Chondrocyte (in vitro differentiated cells): Measurements from ENCODE around the gene SAMD5. TPM values are rescaled to one million over a fixed set of nuclear protein-coding genes. Genes with fewer than 3 reads are reported as not detected.
A peak's percentile ranks its signal among the peaks of the same experiment; 100 is the strongest.

Experiments
- DNase-seq: peaks from one replicate; pipeline ENCODE4 v3.0.0; 2021; ENCODE audit warnings: mixed read lengths, low spot score
- H3K27ac Mint-ChIP-seq: one replicate; pipeline ENCODE4 v1.8.0; 2021; ENCODE audit warnings: mild to moderate bottlenecking, moderate library complexity, mixed read lengths; ENCODE audit not compliant: unreplicated experiment
- H3K27me3 Mint-ChIP-seq: 2 replicates; pipeline ENCODE4 v1.8.0; 2021; ENCODE audit warnings: low read depth, mixed read lengths
- H3K36me3 Mint-ChIP-seq: 2 replicates; pipeline ENCODE4 v1.8.0; 2021; ENCODE audit warnings: low read depth, mixed read lengths
- H3K4me1 Mint-ChIP-seq: 2 replicates; pipeline ENCODE4 v1.8.0; 2021; ENCODE audit warnings: low read depth, mild to moderate bottlenecking, mixed read lengths
- H3K4me3 Mint-ChIP-seq: one replicate; pipeline ENCODE4 v1.8.0; 2021; ENCODE audit warnings: mild to moderate bottlenecking, moderate library complexity, mixed read lengths; ENCODE audit not compliant: unreplicated experiment
- H3K9me3 Mint-ChIP-seq: 2 replicates; pipeline ENCODE4 v1.8.0; 2021; ENCODE audit warnings: low read depth, mixed read lengths
- total RNA-seq: library from RNA; stranded (reverse); gene quantifications from 3 replicates; pipeline ENCODE4 v1.2.1, GENCODE V29; 2021
- TF ChIP-seq, protein P1 (sequence below): fragments of 200-600 bp; sonication (generic); IDR thresholded peaks from 2 replicates; pipeline ENCODE4 v1.5.0; 2021; ENCODE audit warnings: antibody characterized with exemption, mild to moderate bottlenecking, moderate library complexity

The SAMD5 gene
- total RNA-seq, 1 donor from 2014 or later: 9.2 TPM

DNA sequence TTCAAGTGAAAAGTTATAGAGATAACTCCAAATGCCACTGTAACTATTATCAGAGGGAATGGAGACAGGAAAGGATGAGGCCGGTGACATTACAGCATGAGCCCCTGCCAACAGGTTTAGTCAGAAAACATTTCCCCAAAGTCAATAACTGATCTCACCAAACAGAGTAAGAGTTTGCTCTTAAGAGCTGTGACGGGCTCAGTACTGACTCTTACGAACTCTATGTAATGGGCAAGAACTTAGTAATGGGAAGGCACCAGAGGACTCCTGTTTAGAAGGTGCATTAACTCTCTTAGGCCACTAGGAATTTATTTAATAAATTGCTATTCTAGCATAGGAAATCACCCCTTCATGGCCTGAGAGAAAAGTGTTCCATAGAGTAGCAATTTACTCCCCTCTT lies 76.8 kb downstream of the SAMD5 start:
- H3K4me3 Mint-ChIP-seq: no peak overlapping the region
- no peak overlapping the region for H3K27ac Mint-ChIP-seq
- DNase-seq: no peak
- TF ChIP-seq, protein P1, sequence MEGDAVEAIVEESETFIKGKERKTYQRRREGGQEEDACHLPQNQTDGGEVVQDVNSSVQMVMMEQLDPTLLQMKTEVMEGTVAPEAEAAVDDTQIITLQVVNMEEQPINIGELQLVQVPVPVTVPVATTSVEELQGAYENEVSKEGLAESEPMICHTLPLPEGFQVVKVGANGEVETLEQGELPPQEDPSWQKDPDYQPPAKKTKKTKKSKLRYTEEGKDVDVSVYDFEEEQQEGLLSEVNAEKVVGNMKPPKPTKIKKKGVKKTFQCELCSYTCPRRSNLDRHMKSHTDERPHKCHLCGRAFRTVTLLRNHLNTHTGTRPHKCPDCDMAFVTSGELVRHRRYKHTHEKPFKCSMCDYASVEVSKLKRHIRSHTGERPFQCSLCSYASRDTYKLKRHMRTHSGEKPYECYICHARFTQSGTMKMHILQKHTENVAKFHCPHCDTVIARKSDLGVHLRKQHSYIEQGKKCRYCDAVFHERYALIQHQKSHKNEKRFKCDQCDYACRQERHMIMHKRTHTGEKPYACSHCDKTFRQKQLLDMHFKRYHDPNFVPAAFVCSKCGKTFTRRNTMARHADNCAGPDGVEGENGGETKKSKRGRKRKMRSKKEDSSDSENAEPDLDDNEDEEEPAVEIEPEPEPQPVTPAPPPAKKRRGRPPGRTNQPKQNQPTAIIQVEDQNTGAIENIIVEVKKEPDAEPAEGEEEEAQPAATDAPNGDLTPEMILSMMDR: peak; percentile 53
- H3K27me3 Mint-ChIP-seq: no peaks in the 10 kb centered on the region
- peaks cover 48% of the 10 kb centered on the region for H3K4me1 Mint-ChIP-seq
- H3K36me3 Mint-ChIP-seq: no peaks in the 10 kb centered on the region
- no peaks in the 10 kb centered on the region for H3K9me3 Mint-ChIP-seq

GRCh38 chr6:147586044-147586443 lies 77.6 kb downstream of the SAMD5 start:
- Mint-ChIP-seq H3K4me1 (peaks cover 45% of the 10 kb centered on the region), H3K4me3 (no peak overlapping the region), H3K9me3 (no peaks in the 10 kb centered on the region), H3K36me3 (no peaks in the 10 kb centered on the region), H3K27me3 (no peaks in the 10 kb centered on the region), H3K27ac (peak overlapping the region; percentile 15)
- DNase-seq: no peak
- TF ChIP-seq, protein P1: no peak

GRCh38 chr6:147587907-147588306 lies 79.4 kb downstream of the SAMD5 start:
- TF ChIP-seq, protein P1: no peak
- Mint-ChIP-seq H3K27ac (peak overlapping the region; percentile 6), H3K27me3 (no peaks in the 10 kb centered on the region), H3K4me1 (peaks cover 34% of the 10 kb centered on the region), H3K9me3 (no peaks in the 10 kb centered on the region), H3K4me3 (no peak overlapping the region), H3K36me3 (no peaks in the 10 kb centered on the region)
- no peak for DNase-seq

- no peak for DNase-seq
- peaks cover 34% of the 10 kb centered on the region for H3K4me1 Mint-ChIP-seq
- no peaks in the 10 kb centered on the region for H3K36me3 Mint-ChIP-seq
- TF ChIP-seq, protein P1: no peak
- H3K9me3 Mint-ChIP-seq: no peaks in the 10 kb centered on the region
- H3K27me3 Mint-ChIP-seq: no peaks in the 10 kb centered on the region
- no peak overlapping the region for H3K27ac Mint-ChIP-seq
- no peak overlapping the region for H3K4me3 Mint-ChIP-seq
Measured at GRCh38 chr6:147588469-147588868, 80.0 kb downstream of the SAMD5 start.

DNA sequence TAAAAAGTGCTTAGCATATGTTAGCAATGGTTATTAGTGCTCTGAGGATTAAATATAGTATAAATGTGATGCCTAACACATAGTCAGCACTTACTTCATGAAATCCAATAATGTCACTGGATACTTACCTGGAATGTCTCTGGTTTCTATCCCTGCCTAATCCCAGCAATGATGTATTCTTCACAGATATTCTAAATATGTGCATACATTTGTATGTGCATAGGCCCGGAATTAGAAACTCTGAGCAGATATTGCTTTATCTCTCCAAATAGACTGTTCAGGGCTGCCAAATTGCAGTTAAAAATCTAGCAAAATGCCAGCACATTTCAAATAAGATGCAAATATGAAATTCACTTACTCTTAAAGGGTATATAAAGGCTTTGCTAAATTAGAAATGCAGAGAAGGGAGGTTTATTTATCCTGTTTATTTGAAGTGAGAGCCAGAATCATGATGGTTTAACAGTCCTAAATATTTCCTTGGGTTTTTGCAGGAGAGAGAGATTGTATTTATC lies 81.3 kb downstream of the SAMD5 start:
- no peak overlapping the region for H3K27ac Mint-ChIP-seq
- TF ChIP-seq, protein P1: no peak
- peaks cover 33% of the 10 kb centered on the region for H3K4me1 Mint-ChIP-seq
- H3K4me3 Mint-ChIP-seq: no peak overlapping the region
- H3K36me3 Mint-ChIP-seq: no peaks in the 10 kb centered on the region
- no peaks in the 10 kb centered on the region for H3K9me3 Mint-ChIP-seq
- no peaks in the 10 kb centered on the region for H3K27me3 Mint-ChIP-seq
- no peak for DNase-seq
